Large intestine (tissue), 3 donors: ENCODE data around the gene SP6. TPM values are rescaled to one million over a fixed set of nuclear protein-coding genes. Genes with fewer than 3 reads are reported as not detected.

Source experiments
- DNase-seq, 2 donors: peaks; one replicate each; pipeline versions ENCODE4 v3.0.0 to v3.0.0-alpha.2; 2013
- H3K27ac ChIP-seq: one replicate; pipeline ENCODE4 v1.5.1; 2013; ENCODE audit warnings: low read length
- H3K27me3 ChIP-seq: 2 replicates; pipeline ENCODE4 v1.6.1; 2013; ENCODE audit warnings: low read length; ENCODE audit not compliant: control insufficient read depth, insufficient read depth
- H3K36me3 ChIP-seq: 2 replicates; pipeline ENCODE4 v1.6.1; 2013; ENCODE audit warnings: low read length; ENCODE audit not compliant: control insufficient read depth, insufficient read depth
- H3K4me1 ChIP-seq: one replicate; pipeline ENCODE4 v1.6.1; 2013; ENCODE audit warnings: low read length; ENCODE audit not compliant: control insufficient read depth, insufficient read depth
- H3K4me3 ChIP-seq: one replicate; pipeline ENCODE4 v1.5.1; 2013; ENCODE audit warnings: low read length
- H3K9me3 ChIP-seq: one replicate; pipeline ENCODE4 v1.6.1; 2013; ENCODE audit warnings: mild to moderate bottlenecking, low read depth, low read length, moderate library complexity; ENCODE audit not compliant: control insufficient read depth
- WGBS: methylation state at CpG from one replicate; pipeline ENCODE4 v1.1.5; 2013; ENCODE audit warnings: low lambda C conversion rate; ENCODE audit not compliant: insufficient coverage; 5-methylcytosine and 5-hydroxymethylcytosine counted together
- polyA plus RNA-seq: library from polyadenylated mRNA; unstranded; fragments of 120-200 nt; gene quantifications from one replicate; pipeline ENCODE4 v1.2.1, GENCODE V29; 2013

The SP6 gene
- polyA plus RNA-seq, 1 donor, result 1.4 TPM

GRCh38 chr17:47869114-47869513 is 18.2 kb upstream of the SP6 start:
- no peaks in the 10 kb centered on the region for H3K36me3 ChIP-seq
- H3K4me1 ChIP-seq, result peaks cover 18% of the 10 kb centered on the region
- H3K27me3 ChIP-seq, result peaks cover 45% of the 10 kb centered on the region
- H3K4me3 ChIP-seq, result no peak overlapping the region
- WGBS, result no CpG with 5 or more reads among the region's 2 CpGs
- H3K27ac ChIP-seq, result no peak overlapping the region
- H3K9me3 ChIP-seq, result no peaks in the 10 kb centered on the region
- DNase-seq, result no peak

- H3K27ac ChIP-seq, result no peak overlapping the region
- no peaks in the 10 kb centered on the region for H3K36me3 ChIP-seq
- H3K27me3 ChIP-seq, result peaks cover 41% of the 10 kb centered on the region
- peaks cover 18% of the 10 kb centered on the region for H3K4me1 ChIP-seq
- no peak overlapping the region for H3K4me3 ChIP-seq
- no peak for DNase-seq
- no CpG with 5 or more reads among the region's 11 CpGs for WGBS
- no peaks in the 10 kb centered on the region for H3K9me3 ChIP-seq
These were observed 17.0 kb upstream of the SP6 start for GRCh38 chr17:47867813-47868533.

- Histone ChIP-seq H3K27me3 (peaks cover 32% of the 10 kb centered on the region), H3K4me3 (no peak overlapping the region), H3K4me1 (peaks cover 10% of the 10 kb centered on the region), H3K36me3 (no peaks in the 10 kb centered on the region), H3K9me3 (no peaks in the 10 kb centered on the region), H3K27ac (no peak overlapping the region)
- WGBS, result 100% methylated on average over 1 of the region's 20 CpGs
- DNase-seq, result no peak
These were observed 16.0 kb upstream of the SP6 start for GRCh38 chr17:47866941-47867340.

- H3K27ac ChIP-seq, result no peak overlapping the region
- H3K4me1 ChIP-seq, result peaks cover 10% of the 10 kb centered on the region
- no peaks in the 10 kb centered on the region for H3K9me3 ChIP-seq
- no peaks in the 10 kb centered on the region for H3K36me3 ChIP-seq
- H3K4me3 ChIP-seq, result no peak overlapping the region
- no CpG with 5 or more reads among the region's 7 CpGs for WGBS
- peaks cover 17% of the 10 kb centered on the region for H3K27me3 ChIP-seq
- DNase-seq, result no peak
These were observed 13.8 kb upstream of the SP6 start for GRCh38 chr17:47864791-47865216.

GRCh38 chr17:47862621-47863440 is 11.9 kb upstream of the SP6 start:
- H3K27ac ChIP-seq, result no peak overlapping the region

GRCh38 chr17:47860386-47860785 is 9.4 kb upstream of the SP6 start:
- no peaks in the 10 kb centered on the region for H3K36me3 ChIP-seq
- H3K27ac ChIP-seq, result no peak overlapping the region
- no peaks in the 10 kb centered on the region for H3K9me3 ChIP-seq
- DNase-seq, result no peak
- WGBS, result no CpG with 5 or more reads among the region's 5 CpGs
- H3K4me1 ChIP-seq, result peaks cover 8% of the 10 kb centered on the region
- no peak overlapping the region for H3K4me3 ChIP-seq
- H3K27me3 ChIP-seq, result peaks cover 18% of the 10 kb centered on the region

More at GRCh38 chr17:47862621-47863440, 11.9 kb upstream of the SP6 start:
- Histone ChIP-seq H3K36me3 (no peaks in the 10 kb centered on the region), H3K9me3 (no peaks in the 10 kb centered on the region), H3K4me1 (peaks cover 10% of the 10 kb centered on the region), H3K27me3 (peaks cover 5% of the 10 kb centered on the region), H3K4me3 (no peak overlapping the region)
- WGBS, result no CpG with 5 or more reads among the region's 7 CpGs
- no peak for DNase-seq

- no peak for DNase-seq
- H3K4me1 ChIP-seq, result no peaks in the 10 kb centered on the region
- WGBS, result 70% methylated on average over 4 of the region's 16 CpGs
- no peak overlapping the region for H3K27ac ChIP-seq
- no peak overlapping the region for H3K4me3 ChIP-seq
- H3K27me3 ChIP-seq, result peaks cover 43% of the 10 kb centered on the region
- H3K36me3 ChIP-seq, result no peaks in the 10 kb centered on the region
- no peaks in the 10 kb centered on the region for H3K9me3 ChIP-seq
These were observed 6.8 kb upstream of the SP6 start for GRCh38 chr17:47857551-47858455.

- Histone ChIP-seq H3K27ac (no peak overlapping the region), H3K9me3 (no peaks in the 10 kb centered on the region), H3K36me3 (no peaks in the 10 kb centered on the region), H3K4me1 (peaks cover 4% of the 10 kb centered on the region), H3K4me3 (no peak overlapping the region), H3K27me3 (peaks cover 53% of the 10 kb centered on the region)
- DNase-seq, result no peak
These were observed 5.9 kb upstream of the SP6 start for GRCh38 chr17:47856830-47857229.

GRCh38 chr17:47855737-47856136 is 4.8 kb upstream of the SP6 start:
- no CpG with 5 or more reads among the region's 3 CpGs for WGBS
- peaks cover 62% of the 10 kb centered on the region for H3K27me3 ChIP-seq
- H3K4me1 ChIP-seq, result peaks cover 9% of the 10 kb centered on the region
- no peak for DNase-seq
- H3K4me3 ChIP-seq, result no peak overlapping the region
- no peaks in the 10 kb centered on the region for H3K9me3 ChIP-seq
- H3K36me3 ChIP-seq, result no peaks in the 10 kb centered on the region
- no peak overlapping the region for H3K27ac ChIP-seq

GRCh38 chr17:47853616-47854015 is 2.7 kb upstream of the SP6 start:
- no CpG with 5 or more reads among the region's 5 CpGs for WGBS
- H3K9me3 ChIP-seq, result no peaks in the 10 kb centered on the region

More at GRCh38 chr17:47853616-47854015, 2.7 kb upstream of the SP6 start:
- H3K4me3 ChIP-seq, result no peak overlapping the region
- DNase-seq, result no peak
- peaks cover 11% of the 10 kb centered on the region for H3K4me1 ChIP-seq
- H3K27me3 ChIP-seq, result peaks cover 79% of the 10 kb centered on the region
- H3K36me3 ChIP-seq, result no peaks in the 10 kb centered on the region
- no peak overlapping the region for H3K27ac ChIP-seq
